Inflammatory macrophage (primary cell): ENCODE data around the gene CD82.
A peak's percentile ranks its signal among the peaks of the same experiment; 100 is the strongest.

Source experiments
- DNase-seq, 2 donors: peaks; one replicate each; pipeline ENCODE4 v3.0.0-alpha.2; 2020 to 2022

CD82 gene

GRCh38 chr11:44576656-44577055 lies 11.2 kb downstream of the CD82 start:
- DNase-seq = no peak

GRCh38 chr11:44577231-44577830 lies 11.9 kb downstream of the CD82 start:
- DNase-seq = no peak

GRCh38 chr11:44578279-44578678 lies 12.8 kb downstream of the CD82 start:
- DNase-seq = no peak

- no peak for DNase-seq
These were observed 13.9 kb downstream of the CD82 start for GRCh38 chr11:44579302-44579761.

GRCh38 chr11:44580701-44581100 lies 15.2 kb downstream of the CD82 start:
- no peak for DNase-seq

GRCh38 chr11:44581246-44581645 lies 15.8 kb downstream of the CD82 start:
- no peak for DNase-seq

GRCh38 chr11:44582641-44583352 lies 17.3 kb downstream of the CD82 start:
- DNase-seq = no peak

- no peak for DNase-seq
These were observed 17.8 kb downstream of the CD82 start for GRCh38 chr11:44583353-44583669.

- DNase-seq = no peak
These were observed 20.0 kb downstream of the CD82 start for GRCh38 chr11:44585421-44585820.

- no peak for DNase-seq
These were observed 23.8 kb downstream of the CD82 start for GRCh38 chr11:44589301-44589700.

GRCh38 chr11:44590769-44591168 lies 25.3 kb downstream of the CD82 start:
- peak; percentile 8 to 32 for DNase-seq

GRCh38 chr11:44591557-44591956 lies 26.1 kb downstream of the CD82 start:
- no peak for DNase-seq

- peak; percentile 94 to 95 for DNase-seq
These were observed 26.9 kb downstream of the CD82 start for GRCh38 chr11:44592125-44592940.

- DNase-seq = no peak
These were observed 27.8 kb downstream of the CD82 start for GRCh38 chr11:44593251-44593650.

GRCh38 chr11:44595006-44595405 lies 29.5 kb downstream of the CD82 start:
- DNase-seq = no peak

- no peak for DNase-seq
These were observed 30.5 kb downstream of the CD82 start for GRCh38 chr11:44595964-44596381.

GRCh38 chr11:44596525-44597276 lies 31.2 kb downstream of the CD82 start:
- no peak for DNase-seq

- no peak for DNase-seq
These were observed 32.0 kb downstream of the CD82 start for GRCh38 chr11:44597358-44598012.

- no peak for DNase-seq
These were observed 33.4 kb downstream of the CD82 start for GRCh38 chr11:44598831-44599230.

- DNase-seq = no peak
These were observed 34.8 kb downstream of the CD82 start for GRCh38 chr11:44600261-44600660.

GRCh38 chr11:44600839-44601383 lies 35.4 kb downstream of the CD82 start:
- no peak for DNase-seq
